ENCODE measurements around the gene SYT8. TPM values are rescaled to one million over a fixed set of nuclear protein-coding genes. Genes with fewer than 3 reads are reported as not detected.

SYT8 gene
- polyA plus RNA-seq, 1 donor from 2014 or later: not detected

DNA sequence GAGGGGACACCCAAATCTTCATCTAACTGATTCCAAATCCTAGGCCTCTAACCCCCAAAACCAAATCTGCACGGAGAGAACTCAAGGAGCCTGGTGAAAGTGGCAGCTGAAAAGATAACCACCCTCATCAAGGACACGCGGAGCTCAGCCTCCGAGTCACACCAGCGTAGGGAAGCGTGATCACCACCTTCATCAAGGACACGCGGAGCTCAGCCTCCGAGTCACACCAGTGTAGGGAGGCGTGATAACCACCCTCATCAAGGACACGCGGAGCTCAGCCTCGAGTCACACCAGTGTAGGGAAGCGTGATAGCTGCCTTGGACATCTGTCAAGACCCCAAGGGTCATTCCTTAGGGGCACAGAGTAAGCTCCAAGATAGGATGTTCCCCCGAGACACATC, 29.3 kb upstream of the SYT8 start:
- no peaks in the 10 kb centered on the region for H3K27me3 ChIP-seq (ENCODE audit: insufficient read depth, low read depth, low read length)
- no peaks in the 10 kb centered on the region for H4K20me1 ChIP-seq (ENCODE audit: insufficient read depth)
- no peaks in the 10 kb centered on the region for H3K79me2 ChIP-seq (replicated peaks; ENCODE audit: insufficient read depth, low read length)
- no peak overlapping the region for H3K4me3 ChIP-seq (ENCODE audit: low read length)
- no peak for TF ChIP-seq EP300 (conservative IDR thresholded peaks at IDR 0.05; ENCODE audit: poor library complexity, severe bottlenecking)
- no peak for TF ChIP-seq SMC3 (conservative IDR thresholded peaks at IDR 0.05; ENCODE audit: poor library complexity)
- TF ChIP-seq POLR2AphosphoS5 (IDR thresholded peaks at IDR 0.05): no peak
- TF ChIP-seq TAF1 (IDR thresholded peaks at IDR 0.05; ENCODE audit: low read depth): no peak
- TF ChIP-seq, protein P1, sequence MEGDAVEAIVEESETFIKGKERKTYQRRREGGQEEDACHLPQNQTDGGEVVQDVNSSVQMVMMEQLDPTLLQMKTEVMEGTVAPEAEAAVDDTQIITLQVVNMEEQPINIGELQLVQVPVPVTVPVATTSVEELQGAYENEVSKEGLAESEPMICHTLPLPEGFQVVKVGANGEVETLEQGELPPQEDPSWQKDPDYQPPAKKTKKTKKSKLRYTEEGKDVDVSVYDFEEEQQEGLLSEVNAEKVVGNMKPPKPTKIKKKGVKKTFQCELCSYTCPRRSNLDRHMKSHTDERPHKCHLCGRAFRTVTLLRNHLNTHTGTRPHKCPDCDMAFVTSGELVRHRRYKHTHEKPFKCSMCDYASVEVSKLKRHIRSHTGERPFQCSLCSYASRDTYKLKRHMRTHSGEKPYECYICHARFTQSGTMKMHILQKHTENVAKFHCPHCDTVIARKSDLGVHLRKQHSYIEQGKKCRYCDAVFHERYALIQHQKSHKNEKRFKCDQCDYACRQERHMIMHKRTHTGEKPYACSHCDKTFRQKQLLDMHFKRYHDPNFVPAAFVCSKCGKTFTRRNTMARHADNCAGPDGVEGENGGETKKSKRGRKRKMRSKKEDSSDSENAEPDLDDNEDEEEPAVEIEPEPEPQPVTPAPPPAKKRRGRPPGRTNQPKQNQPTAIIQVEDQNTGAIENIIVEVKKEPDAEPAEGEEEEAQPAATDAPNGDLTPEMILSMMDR (IDR thresholded peaks at IDR 0.05; ENCODE audit: poor library complexity, severe bottlenecking): no peak
- TF ChIP-seq, protein P2, sequence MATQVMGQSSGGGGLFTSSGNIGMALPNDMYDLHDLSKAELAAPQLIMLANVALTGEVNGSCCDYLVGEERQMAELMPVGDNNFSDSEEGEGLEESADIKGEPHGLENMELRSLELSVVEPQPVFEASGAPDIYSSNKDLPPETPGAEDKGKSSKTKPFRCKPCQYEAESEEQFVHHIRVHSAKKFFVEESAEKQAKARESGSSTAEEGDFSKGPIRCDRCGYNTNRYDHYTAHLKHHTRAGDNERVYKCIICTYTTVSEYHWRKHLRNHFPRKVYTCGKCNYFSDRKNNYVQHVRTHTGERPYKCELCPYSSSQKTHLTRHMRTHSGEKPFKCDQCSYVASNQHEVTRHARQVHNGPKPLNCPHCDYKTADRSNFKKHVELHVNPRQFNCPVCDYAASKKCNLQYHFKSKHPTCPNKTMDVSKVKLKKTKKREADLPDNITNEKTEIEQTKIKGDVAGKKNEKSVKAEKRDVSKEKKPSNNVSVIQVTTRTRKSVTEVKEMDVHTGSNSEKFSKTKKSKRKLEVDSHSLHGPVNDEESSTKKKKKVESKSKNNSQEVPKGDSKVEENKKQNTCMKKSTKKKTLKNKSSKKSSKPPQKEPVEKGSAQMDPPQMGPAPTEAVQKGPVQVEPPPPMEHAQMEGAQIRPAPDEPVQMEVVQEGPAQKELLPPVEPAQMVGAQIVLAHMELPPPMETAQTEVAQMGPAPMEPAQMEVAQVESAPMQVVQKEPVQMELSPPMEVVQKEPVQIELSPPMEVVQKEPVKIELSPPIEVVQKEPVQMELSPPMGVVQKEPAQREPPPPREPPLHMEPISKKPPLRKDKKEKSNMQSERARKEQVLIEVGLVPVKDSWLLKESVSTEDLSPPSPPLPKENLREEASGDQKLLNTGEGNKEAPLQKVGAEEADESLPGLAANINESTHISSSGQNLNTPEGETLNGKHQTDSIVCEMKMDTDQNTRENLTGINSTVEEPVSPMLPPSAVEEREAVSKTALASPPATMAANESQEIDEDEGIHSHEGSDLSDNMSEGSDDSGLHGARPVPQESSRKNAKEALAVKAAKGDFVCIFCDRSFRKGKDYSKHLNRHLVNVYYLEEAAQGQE (IDR thresholded peaks at IDR 0.05; ENCODE audit: borderline replicate concordance): no peak
- TF ChIP-seq EZH2 (IDR thresholded peaks at IDR 0.05; ENCODE audit: borderline replicate concordance, insufficient read depth, low read length, poor library complexity, severe bottlenecking): no peak
- TF ChIP-seq MXI1 (conservative IDR thresholded peaks at IDR 0.05; ENCODE audit: poor library complexity, severe bottlenecking): no peak
- no peak for TF ChIP-seq RAD21 (conservative IDR thresholded peaks at IDR 0.05)
- H3K9me2 ChIP-seq (ENCODE audit: insufficient read depth, low read length): no peaks in the 10 kb centered on the region
- H3K4me2 ChIP-seq (ENCODE audit: low read length): no peak overlapping the region
- H3K27ac ChIP-seq (ENCODE audit: low read length): no peak overlapping the region
- no peak overlapping the region for H2AFZ ChIP-seq (ENCODE audit: low read depth, low read length)
- no peak overlapping the region for H3K9ac ChIP-seq (ENCODE audit: low read length)
- no peaks in the 10 kb centered on the region for H3F3A ChIP-seq (ENCODE audit: insufficient read depth, low read length, poor library complexity, severe bottlenecking)
- no peaks in the 10 kb centered on the region for H3K36me3 ChIP-seq (ENCODE audit: insufficient read depth, low read length)
- H3K9me3 ChIP-seq (ENCODE audit: low read length): no peaks in the 10 kb centered on the region

DNA sequence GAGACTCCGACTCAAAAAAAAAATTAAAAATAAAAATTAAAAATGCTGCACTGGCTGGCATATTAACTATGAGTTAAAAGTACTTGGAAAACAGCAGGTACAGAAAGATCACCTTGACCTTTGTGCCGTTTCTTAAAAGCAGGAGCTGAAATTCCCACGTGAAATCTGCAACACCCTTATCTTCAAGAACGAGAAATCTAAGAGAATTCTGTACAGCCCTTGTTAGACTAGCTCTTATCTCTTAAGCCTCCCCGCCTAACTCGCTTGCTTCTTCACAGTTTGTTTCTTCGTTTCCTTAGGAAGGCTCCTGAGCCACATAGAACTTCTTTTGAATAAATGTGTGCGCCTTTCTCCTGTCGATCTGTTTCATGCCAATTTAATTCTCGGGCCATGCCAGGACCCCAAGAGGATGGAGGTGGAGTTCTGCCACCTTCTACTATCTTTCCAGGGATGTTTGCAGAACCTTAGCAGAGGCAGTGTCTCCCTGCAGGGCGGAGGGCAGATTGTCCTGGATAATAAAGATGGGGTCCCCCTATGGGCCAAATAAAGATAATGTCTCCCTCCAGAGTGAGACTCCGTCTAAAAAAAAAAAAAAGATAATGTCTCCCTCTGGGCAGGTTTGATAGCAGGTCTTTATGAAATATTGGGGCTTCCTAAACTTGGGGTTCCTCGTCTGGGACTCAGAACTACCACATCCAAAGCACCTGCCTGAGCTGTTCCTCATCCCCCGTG, 27.4 kb upstream of the SYT8 start:
- Histone ChIP-seq H3K79me2 (replicated peaks; ENCODE audit: insufficient read depth, low read length) (no peaks in the 10 kb centered on the region), H3K9me3 (ENCODE audit: low read length) (peaks cover 3% of the 10 kb centered on the region), H3F3A (ENCODE audit: insufficient read depth, low read length, poor library complexity, severe bottlenecking) (no peaks in the 10 kb centered on the region), H3K27me3 (ENCODE audit: insufficient read depth, low read depth, low read length) (no peaks in the 10 kb centered on the region), H2AFZ (ENCODE audit: low read depth, low read length) (no peak overlapping the region), H4K20me1 (ENCODE audit: insufficient read depth) (no peaks in the 10 kb centered on the region), H3K27ac (ENCODE audit: low read length) (no peak overlapping the region), H3K4me3 (ENCODE audit: low read length) (no peak overlapping the region), H3K9me2 (ENCODE audit: insufficient read depth, low read length) (no peaks in the 10 kb centered on the region), H3K4me2 (ENCODE audit: low read length) (no peak overlapping the region), H3K36me3 (ENCODE audit: insufficient read depth, low read length) (no peaks in the 10 kb centered on the region), H3K9ac (ENCODE audit: low read length) (no peak overlapping the region)
- TF ChIP-seq MXI1 (conservative IDR thresholded peaks at IDR 0.05; ENCODE audit: poor library complexity, severe bottlenecking): no peak
- TF ChIP-seq POLR2AphosphoS5 (IDR thresholded peaks at IDR 0.05): no peak
- no peak for TF ChIP-seq TAF1 (IDR thresholded peaks at IDR 0.05; ENCODE audit: low read depth)
- TF ChIP-seq EZH2 (IDR thresholded peaks at IDR 0.05; ENCODE audit: borderline replicate concordance, insufficient read depth, low read length, poor library complexity, severe bottlenecking): no peak
- TF ChIP-seq SMC3 (conservative IDR thresholded peaks at IDR 0.05; ENCODE audit: poor library complexity): no peak
- TF ChIP-seq, protein P1 (IDR thresholded peaks at IDR 0.05; ENCODE audit: poor library complexity, severe bottlenecking): no peak
- TF ChIP-seq, protein P2 (IDR thresholded peaks at IDR 0.05; ENCODE audit: borderline replicate concordance): no peak
- TF ChIP-seq RAD21 (conservative IDR thresholded peaks at IDR 0.05): no peak
- TF ChIP-seq EP300 (conservative IDR thresholded peaks at IDR 0.05; ENCODE audit: poor library complexity, severe bottlenecking): no peak

Data from neural cell (in vitro differentiated cells).